Measurements from ENCODE around the gene SLC29A3. TPM values are rescaled to one million over a fixed set of nuclear protein-coding genes. Genes with fewer than 3 reads are reported as not detected.

The SLC29A3 gene
- total and polyA plus RNA-seq, 7 donors, result 0.64 to 2.2 (median 0.81) TPM

DNA sequence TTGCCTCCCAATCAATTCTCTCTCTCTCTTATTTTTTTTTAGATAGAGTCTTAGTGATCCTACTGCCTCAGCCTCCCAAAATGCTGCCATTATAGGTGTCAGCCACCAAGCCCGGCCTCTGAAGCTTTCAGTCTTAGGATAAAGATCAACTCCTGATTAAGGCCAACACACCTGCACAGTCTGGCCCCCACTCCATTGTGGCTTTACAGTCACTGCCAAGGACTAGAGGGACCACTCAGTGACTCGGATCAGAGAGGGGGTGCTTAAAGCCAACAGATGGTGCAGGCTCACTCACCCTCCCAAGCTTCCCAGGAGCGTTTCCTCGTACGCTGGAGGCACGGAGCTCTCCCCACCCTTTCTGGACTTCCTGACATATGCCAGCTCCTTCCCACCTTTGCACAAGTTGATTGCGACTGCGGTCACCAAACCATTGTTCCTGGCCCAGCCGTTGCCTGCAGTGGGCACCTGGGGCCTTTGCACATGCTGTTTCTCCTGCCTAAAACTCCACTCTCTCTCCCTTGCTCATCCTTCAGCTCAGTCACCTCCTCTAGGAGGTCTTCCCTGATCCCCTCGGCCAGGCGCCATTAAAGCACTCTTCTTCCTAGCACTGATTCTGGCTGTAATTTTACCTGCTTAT, 76.0 kb downstream of the SLC29A3 start:
- ATAC-seq (no peak), DNase-seq (no peak)
- Histone ChIP-seq H3K27ac (no peak overlapping the region), H3K4me3 (no peak overlapping the region), H3K4me1 (peaks cover 12% of the 10 kb centered on the region), H3K27me3 (ENCODE audit: insufficient read depth in 3 of 3, low read length in 2 of 3) (peaks cover 0 to 54% (median 18%) of the 10 kb centered on the region in 3 donors), H3K36me3 (ENCODE audit: insufficient read depth in 1 of 2, low read depth in 1 of 2) (no peaks in the 10 kb centered on the region), H3K9me3 (no peaks in the 10 kb centered on the region)
- intact Hi-C loops (cut with DNase I), result loop anchor here (2.0 to 5.0 kb wide), 4 partner anchors 176 to 317 kb away; no protein-coding TSS in a partner anchor
- 93 to 97% (median 95%) methylated on average over 11 of the region's 11 CpGs for WGBS, 3 donors
- TF ChIP-seq, protein P1, sequence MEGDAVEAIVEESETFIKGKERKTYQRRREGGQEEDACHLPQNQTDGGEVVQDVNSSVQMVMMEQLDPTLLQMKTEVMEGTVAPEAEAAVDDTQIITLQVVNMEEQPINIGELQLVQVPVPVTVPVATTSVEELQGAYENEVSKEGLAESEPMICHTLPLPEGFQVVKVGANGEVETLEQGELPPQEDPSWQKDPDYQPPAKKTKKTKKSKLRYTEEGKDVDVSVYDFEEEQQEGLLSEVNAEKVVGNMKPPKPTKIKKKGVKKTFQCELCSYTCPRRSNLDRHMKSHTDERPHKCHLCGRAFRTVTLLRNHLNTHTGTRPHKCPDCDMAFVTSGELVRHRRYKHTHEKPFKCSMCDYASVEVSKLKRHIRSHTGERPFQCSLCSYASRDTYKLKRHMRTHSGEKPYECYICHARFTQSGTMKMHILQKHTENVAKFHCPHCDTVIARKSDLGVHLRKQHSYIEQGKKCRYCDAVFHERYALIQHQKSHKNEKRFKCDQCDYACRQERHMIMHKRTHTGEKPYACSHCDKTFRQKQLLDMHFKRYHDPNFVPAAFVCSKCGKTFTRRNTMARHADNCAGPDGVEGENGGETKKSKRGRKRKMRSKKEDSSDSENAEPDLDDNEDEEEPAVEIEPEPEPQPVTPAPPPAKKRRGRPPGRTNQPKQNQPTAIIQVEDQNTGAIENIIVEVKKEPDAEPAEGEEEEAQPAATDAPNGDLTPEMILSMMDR (IDR thresholded peaks at IDR 0.05), result no peak

DNA sequence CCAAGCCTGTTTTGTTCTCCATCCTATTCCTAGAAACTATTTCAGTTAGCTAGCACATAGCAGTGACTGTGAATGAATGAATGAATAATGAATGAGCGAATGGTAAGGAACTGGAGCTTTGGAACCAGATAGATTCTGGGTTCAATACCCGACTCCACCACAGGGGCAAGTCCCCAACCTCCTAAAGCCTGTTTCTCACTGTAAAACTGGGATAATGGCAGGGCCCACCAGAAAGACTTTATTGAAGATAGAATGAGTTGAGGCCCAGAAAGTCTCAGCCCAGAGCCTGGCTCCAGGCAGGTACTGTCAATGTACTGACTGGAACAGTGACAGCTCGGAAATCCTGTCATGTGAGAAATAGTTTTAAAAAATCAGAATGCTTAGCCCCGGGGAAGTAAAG, 76.6 kb downstream of the SLC29A3 start:
- intact Hi-C loops (cut with DNase I), result loop anchor here (2.0 to 5.0 kb wide), 2 partner anchors 175 to 212 kb away; no protein-coding TSS in a partner anchor
- H3K36me3 ChIP-seq (ENCODE audit: insufficient read depth in 1 of 2, low read depth in 1 of 2), result no peaks in the 10 kb centered on the region
- DNase-seq (no peak), ATAC-seq (no peak)
- 89 to 93% (median 93%) methylated on average over 4 of the region's 4 CpGs for WGBS, 3 donors
- peaks cover 0 to 58% (median 18%) of the 10 kb centered on the region in 3 donors for H3K27me3 ChIP-seq (ENCODE audit: insufficient read depth in 3 of 3, low read length in 2 of 3)
- H3K4me3 ChIP-seq, result no peak overlapping the region
- no peaks in the 10 kb centered on the region for H3K9me3 ChIP-seq
- TF ChIP-seq, protein P1 (IDR thresholded peaks at IDR 0.05), result no peak
- peaks cover 12% of the 10 kb centered on the region for H3K4me1 ChIP-seq
- no peak overlapping the region for H3K27ac ChIP-seq

DNA sequence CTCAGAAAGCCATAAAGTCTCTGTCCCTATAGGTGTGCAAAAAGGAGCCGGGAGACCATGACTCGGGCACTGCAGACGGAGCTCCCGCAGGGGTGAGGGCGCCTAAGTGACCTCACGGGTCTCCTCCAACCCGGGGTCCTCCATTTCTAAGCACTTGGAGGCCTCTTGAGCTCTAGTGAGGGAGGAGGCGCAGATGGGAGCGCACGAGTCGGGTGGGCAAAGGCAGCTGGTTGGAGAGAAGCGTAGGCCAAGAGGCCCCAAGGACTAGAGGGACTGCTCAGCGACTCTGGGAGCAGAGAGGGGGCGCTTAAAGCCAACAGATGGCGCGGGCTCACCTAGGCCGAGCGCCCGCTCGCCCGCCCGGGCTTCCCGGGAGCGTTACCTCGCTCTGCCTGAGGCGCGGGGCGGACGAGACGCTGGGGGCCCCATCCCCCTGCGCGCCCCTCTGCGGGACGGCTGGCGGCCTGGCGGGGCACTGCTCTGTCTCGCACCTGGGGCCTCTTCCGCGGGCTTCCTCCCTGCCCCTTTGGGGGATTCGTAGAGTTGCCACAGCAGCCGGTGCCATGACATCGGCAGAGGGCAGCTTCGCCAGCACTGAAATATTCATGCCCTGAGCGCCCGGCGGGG, 77.1 kb downstream of the SLC29A3 start:
- whole genome bisulfite sequencing, 3 donors, result 18 to 21% (median 20%) methylated on average over 42 to 46 of the region's 46 CpGs
- TF ChIP-seq, protein P1 (IDR thresholded peaks at IDR 0.05), result peak; percentile 50
- ATAC-seq (peak; percentile 85 to 93 (median 88)), DNase-seq (peak; percentile 49 to 72)
- Histone ChIP-seq H3K36me3 (ENCODE audit: insufficient read depth in 1 of 2, low read depth in 1 of 2) (no peaks in the 10 kb centered on the region), H3K27ac (no peak overlapping the region), H3K27me3 (ENCODE audit: insufficient read depth in 3 of 3, low read length in 2 of 3) (peaks cover 0 to 63% (median 18%) of the 10 kb centered on the region in 3 donors), H3K4me3 (peak overlapping the region; percentile 63), H3K4me1 (peaks cover 12% of the 10 kb centered on the region), H3K9me3 (no peaks in the 10 kb centered on the region)
- intact Hi-C loops (cut with DNase I), result loop anchor here in 1 of 2 donors (5.0 kb wide), 1 partner anchor 211 kb away; no protein-coding TSS in a partner anchor

DNA sequence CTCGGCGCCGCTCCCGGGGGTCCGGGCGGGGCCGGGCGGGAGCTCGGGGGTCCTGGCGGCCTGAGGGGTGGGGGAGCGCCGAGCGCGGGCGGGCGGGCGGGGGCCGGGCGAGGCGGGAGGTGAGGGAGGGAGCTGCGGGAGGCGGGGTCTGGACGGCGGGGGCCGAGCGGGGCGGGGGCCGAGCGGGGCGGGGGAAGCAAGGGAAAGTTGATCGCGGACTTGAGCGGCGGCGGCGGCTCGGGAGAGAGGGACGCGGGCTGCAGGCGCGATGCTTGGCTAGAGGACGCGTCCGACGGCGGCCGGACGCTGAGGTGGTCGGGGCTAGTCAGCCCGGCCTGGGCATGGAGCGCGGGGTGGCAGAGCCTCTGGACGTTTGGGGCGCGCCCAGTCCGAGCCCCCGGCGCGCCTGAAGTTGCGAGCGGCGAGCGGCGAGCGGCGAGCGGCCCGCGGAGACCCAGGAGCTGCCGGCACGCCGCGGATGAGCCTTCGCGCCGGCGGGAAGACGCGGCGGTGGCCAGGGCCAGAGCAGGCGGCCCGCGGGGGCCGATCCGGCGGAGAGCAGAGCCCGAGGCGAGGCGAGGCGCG, 77.7 kb downstream of the SLC29A3 start, which contains the start of gene CDH23:
Gene CDH23 (plus strand): TSS at position 210 of the 585 bp plus-strand sequence. CDS start 42,912 bp downstream, outside the sequence.
- WGBS, 3 donors, result 0 to 1% (median 1%) methylated on average over 44 to 91 of the region's 91 CpGs
- Histone ChIP-seq H3K4me3 (peak within 1 kb of the TSS; percentile 63), H3K4me1 (peaks cover 12% of the 10 kb centered on the region), H3K9me3 (no peaks in the 10 kb centered on the region), H3K27ac (no peak within 1 kb of the TSS), H3K27me3 (ENCODE audit: insufficient read depth in 3 of 3, low read length in 2 of 3) (peaks cover 0 to 64% (median 22%) of the 10 kb centered on the region in 3 donors), H3K36me3 (ENCODE audit: insufficient read depth in 1 of 2, low read depth in 1 of 2) (no peaks in the 10 kb centered on the region)
- intact Hi-C loops (cut with DNase I), result loop anchor here in 1 of 2 donors (5.0 kb wide), 1 partner anchor 210 kb away; no protein-coding TSS in a partner anchor
- TF ChIP-seq, protein P1 (IDR thresholded peaks at IDR 0.05), result no peak
- ATAC-seq (peak in 3 of 4 donors; percentile 5 to 45 (median 13)), DNase-seq (peak in 1 of 2 donors; percentile 51)

Measured in psoas muscle (tissue), 8 donors.